A673 (cell line): Measurements from ENCODE around the gene CX3CR1.

Experiments used
- CTCF ChIP-seq: fragments of 300-800, 200-600 bp; sonication (generic); conservative IDR thresholded peaks from 2 replicates; pipeline ENCODE4 v1.5.1; 2017; ENCODE audit warnings: low read depth, mild to moderate bottlenecking, antibody characterized with exemption, low read length, moderate library complexity, mixed read lengths
- EZH2 ChIP-seq: fragments of 200-600 bp; sonication (generic); IDR thresholded peaks from 2 replicates; pipeline ENCODE4 v1.6.1; 2017; ENCODE audit warnings: borderline replicate concordance, low read depth, mild to moderate bottlenecking, mixed read lengths, antibody characterized with exemption, low read length; ENCODE audit not compliant: poor library complexity, severe bottlenecking

GRCh38 chr3:39221141-39221530, 58.7 kb downstream of the CX3CR1 start:
- TF ChIP-seq CTCF = no peak
- TF ChIP-seq EZH2 = no peak
